ENCODE results near the gene ZSWIM1.

Gene ZSWIM1

DNA sequence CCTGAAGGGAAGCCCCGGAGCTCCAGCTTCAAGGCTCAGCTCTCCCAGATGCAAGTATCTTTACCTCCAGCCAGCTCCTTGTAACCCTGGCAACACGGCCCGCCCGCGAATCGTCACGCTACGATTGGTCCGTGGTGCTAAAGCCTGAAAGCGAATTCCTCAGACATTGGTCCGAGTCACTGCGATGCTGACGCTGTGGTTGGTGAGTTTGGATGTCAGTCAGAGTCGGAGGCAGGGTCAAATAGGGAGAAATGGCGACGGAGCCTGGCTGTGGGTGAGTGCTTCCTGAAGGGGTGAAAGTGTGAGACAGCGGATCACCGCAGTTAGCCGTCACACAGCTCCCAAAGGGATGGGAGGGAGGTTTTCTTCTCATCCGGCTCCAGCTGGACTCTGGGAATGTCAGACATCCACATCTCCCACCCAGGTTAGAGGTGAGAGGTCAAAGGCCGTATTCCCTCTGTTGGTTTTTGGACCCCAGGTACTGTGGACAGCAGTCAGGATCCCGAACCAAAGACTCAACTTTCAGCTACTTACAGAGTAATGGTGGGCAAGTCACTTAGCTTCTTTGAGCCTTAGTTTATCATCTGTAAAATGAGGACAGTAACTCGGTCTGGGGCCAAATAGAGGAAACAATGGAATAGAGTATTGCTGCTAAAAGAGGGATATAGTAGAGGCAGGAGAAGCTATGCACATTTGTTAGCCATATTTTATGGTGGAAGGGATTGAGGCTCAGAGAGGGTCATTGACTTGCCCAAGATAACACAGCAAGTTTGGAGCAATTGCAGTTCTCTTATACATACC is at the start of gene ZSWIM1:
ZSWIM1 (plus strand) TSS at position 240 of the 801 bp plus-strand sequence. CDS start 1,366 bp downstream, outside the sequence.
- DNase-seq = peak; percentile 53 to 100 (median 97)

DNA sequence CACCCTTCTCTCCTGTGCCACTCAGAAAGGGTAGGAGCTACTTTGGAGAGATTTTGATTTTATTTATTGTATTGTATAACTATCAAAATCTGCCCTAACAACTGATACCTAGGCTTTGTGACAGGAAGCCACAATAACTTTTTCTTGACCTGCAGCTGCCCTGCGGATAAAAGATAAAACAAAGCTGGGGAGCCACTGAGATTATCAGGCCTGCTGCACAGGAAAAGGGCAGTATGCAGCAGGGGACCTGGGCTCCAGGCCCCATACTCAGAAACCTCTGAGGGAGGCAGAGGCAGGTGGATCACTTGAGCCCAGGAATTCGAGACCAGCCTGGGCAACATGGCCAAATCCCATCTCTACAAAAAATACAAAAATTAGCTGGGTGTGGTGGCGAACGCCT is 48.4 kb upstream of the ZSWIM1 start:
- DNase-seq = no peak

DNA sequence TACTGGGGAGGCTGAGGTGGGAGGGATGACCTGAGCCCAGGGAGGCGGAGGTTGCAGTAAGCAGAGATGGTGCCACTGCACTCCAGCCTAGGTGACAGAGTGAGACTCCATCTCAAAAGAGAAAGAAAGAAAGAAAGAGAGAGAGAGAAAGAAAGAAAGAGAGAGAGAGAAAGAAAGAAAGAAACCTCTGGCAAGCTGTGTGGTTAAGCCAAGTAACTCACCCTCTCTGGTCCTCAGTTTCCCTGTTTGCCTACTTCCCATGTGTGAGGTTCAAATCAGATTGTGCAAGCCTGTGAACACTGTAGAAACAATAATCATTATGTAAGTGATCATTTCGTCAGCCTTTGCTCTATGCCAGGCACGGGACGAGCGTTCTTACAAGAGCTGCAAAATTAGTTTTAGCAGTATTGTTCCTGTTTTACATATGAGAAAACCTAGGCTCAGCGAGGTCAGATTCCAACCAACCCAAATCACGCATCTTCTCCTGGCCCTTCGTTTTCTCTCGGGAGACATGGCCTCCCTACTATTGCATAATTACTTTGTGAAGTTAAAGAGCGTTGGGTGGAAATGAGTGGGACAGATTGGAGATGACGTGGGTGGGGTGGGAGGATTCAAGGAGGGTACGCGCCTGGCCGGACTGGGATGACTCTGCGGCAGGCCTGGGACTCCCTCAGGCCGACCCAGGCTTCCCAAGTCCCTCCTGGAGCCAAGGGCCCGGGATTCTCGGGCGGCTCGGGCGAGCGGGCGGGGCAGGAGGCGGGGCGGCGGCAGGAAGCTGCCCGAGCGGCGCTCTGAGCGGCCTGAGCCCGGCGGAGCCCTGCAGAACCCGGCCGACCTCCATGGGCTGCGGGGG is 47.8 kb upstream of the ZSWIM1 start, which contains the start of gene SNX21:
SNX21 (plus strand) TSS at position 770 of the 853 bp plus-strand sequence. CDS start 121 bp downstream, outside the sequence.
- peak in 49 of 56 donors; percentile 16 to 80 (median 60) for DNase-seq

DNA sequence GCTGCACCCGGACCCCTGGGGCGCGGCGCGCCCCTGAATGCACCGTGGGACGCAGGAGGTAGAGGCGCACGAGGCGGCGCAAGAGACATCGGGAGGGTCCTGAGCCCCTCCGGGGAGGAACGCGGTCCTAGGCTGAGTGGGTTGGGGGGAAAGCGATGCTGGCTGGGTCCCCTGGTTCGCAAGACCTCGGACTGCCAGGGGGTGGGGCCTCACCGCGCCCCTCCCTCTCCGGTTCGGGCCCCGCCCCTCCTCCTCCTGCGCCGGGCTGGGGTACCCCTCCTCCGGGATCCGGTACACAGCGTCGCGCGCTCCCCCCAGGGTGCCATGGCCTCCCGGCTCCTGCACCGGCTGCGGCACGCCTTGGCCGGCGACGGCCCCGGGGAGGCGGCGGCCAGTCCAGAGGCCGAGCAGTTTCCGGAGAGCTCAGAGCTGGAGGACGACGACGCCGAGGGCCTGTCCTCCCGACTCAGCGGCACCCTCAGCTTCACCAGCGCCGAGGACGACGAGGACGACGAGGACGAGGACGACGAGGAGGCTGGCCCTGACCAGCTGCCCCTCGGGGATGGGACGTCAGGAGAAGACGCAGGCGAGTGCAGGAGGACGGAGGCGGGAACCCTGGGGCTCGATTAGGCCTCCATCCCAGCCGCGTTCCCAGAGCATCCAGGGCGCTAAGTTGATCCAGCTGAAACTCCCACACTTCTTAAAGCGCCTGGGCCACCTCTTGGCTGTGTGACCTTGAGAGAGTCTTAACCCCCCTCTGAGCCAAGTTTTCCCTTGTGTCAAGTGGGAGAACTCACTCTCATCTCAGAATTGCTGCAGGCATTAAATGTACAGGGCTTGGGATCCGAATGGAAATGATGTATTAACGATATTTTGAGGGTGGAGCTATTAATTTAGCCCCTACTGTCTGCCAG is 46.9 kb upstream of the ZSWIM1 start:
- DNase-seq = peak in 48 of 56 donors; percentile 16 to 80 (median 64)

DNA sequence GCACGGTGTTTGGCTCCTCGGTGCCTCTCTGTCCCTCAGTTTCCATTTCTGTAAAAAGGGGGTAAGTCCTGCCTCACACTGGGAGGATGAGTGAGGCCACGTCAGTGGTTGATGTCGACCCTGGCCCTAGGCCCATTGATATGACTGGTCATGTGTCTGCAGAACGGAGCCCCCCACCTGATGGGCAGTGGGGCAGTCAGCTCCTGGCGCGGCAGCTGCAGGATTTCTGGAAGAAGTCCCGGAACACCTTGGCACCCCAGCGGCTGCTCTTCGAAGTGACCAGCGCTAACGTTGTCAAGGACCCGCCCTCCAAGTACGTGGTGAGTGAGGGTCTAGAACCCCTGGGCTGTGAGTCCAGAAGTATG is 46.2 kb upstream of the ZSWIM1 start:
- DNase-seq = peak in 1 of 56 donors; percentile 38

DNA sequence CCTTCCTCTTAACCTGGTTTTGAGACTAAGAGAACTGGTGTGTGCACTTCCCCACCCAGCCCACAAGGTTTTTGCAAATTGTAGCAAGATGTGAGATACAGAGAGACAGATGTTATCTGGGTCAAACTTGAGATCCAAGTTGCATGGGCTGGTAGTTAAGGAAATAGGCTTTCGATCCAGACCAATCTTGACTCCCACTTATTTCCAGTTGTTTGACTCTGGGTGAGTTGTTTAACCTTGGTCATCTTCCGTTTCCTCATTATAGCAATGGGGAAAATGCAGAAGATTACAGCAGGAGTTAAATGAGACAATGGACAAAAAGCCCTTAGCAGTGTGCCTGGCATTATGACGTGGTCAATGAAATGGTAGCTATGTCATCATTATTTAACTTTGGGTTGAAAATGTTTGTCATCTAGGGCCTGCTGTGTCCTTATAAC is 45.7 kb upstream of the ZSWIM1 start:
- no peak for DNase-seq

DNA sequence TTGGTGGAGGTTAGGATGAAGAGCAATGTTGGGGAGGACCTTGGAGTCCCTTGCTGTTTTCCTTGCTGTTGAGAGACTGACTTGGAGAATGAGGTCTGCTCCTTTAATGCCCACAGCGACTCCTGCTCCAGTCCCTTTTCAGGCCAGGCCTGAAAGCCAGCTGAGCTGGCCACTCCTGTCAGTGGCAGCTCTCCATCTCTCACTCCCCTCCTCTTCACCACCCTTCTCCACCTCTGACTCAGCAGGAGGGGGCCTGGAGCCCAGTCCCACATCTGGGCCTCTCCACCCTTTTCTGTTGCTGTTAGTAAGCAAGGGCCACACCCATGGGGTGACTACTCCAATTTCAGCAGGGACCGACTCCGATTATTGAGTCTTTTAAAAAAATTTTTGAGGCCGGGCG is 45.2 kb upstream of the ZSWIM1 start:
- DNase-seq = peak in 2 of 56 donors; percentile 11 to 17

DNA sequence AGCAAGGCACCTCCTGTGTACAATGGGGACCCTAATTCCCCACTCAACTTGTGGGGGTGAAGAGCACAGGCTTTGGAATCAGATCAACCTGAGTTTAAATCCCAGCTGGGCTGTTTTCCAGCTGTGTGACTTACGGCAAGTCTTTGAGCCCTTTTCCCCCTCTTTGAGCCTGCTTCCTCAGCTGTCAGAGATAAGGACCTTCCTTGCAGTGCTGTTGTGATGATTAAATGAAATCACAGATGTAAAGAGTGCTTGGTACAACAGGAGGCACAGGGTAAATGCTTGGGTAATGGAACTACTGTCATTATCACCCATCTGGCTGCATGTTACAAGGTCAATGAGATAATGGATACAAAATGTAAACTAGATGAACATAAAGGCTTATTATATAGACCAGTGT is 44.2 kb upstream of the ZSWIM1 start:
- DNase-seq = no peak

DNA sequence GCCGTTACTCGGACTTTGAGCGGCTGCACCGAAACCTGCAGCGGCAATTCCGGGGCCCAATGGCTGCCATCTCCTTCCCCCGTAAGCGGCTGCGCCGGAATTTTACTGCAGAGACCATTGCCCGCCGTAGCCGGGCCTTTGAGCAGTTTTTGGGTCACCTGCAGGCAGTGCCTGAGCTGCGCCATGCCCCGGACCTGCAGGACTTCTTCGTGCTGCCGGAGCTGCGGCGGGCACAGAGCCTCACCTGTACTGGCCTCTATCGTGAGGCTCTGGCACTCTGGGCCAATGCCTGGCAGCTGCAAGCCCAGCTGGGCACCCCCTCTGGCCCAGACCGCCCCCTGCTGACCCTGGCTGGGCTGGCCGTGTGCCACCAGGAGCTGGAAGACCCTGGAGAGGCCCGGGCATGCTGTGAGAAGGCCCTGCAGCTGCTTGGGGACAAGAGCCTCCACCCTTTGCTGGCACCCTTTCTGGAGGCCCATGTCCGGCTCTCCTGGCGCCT is 40.3 kb upstream of the ZSWIM1 start:
- DNase-seq = peak in 1 of 56 donors; percentile 12

DNA sequence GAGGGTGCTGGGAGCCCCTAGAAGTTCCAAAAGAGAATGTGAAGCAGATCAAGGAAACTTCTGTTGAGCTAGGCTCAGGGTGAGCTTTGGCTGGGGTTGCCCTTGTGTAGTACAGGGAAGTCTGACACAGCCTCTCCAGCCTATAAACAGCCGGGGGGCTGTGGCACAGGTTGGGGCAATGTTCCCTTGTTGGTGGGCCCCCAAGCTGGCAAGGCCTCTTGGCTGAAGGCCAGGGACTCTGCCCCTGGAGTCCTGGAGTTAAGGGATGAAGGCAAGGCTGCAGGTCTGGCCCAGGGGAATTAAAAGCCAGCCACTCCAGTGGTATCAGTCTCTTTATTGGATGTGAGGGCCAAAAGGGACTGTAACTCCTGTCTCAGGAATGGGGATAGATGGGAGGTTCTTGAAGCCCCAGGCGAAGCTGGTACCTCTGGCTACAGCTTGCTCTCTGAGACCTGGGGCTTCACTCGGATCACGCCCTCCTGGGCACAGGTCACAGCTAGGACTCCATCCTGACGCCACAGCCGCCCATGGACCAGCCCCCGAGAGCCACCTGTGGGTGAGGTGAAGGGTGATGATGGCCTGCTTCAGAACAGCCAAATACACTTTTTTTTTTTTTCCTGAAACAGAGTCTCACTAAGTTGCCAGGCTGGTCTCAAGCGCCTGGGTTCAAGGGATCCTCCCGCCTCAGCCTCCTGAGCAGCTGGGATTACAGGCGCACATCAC is 39.5 kb upstream of the ZSWIM1 start:
- no peak for DNase-seq

DNA sequence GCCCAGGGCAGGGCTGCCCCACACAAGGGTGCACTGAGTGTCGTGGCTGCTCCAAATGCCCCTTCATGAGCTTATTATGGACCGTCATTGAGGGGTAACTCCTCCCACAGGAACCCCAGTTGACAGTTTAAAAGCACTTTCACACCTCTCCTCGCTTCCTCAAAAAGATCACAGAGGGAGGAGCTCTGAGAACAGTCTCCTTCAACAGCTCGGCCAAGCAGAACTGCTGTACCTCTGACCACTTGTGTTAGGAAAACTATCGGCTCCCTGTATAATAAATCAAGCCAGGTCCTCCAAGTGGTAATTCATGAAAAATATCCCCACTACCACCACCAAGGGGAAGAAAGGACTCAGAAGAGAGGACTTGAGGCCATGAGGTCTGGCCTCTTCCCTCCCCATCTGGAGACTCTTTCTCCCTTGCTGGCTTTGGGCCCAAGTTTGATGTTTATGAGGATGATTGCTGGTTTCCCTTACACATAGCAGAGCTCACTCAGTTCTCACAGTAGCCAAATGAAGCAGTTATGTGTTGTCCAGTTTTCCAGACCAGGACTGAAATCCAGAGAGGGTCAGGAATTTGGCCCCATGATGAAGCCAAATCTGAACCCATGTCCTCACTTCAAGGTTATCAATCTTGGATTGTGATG is 38.7 kb upstream of the ZSWIM1 start:
- no peak for DNase-seq

DNA sequence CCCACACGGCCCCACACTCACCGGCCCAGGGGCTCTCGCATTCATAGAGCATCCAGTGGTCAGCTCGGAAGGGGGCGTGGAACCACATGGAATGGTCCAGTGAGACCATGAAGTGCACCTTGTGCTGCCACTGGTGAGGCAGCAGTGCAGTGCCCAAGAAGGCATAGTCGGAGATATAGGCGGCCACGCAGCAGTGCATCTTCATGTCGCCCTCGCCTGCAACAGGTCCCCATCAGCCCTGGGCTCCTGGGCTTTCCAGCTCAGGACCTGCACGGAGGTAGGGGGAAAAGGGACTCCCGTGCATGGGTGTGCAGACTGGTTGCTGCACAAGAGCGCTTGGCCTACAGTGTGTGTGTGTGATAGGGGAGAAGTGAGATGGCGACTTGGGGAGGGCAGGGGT is 37.5 kb upstream of the ZSWIM1 start:
- DNase-seq = no peak

DNA sequence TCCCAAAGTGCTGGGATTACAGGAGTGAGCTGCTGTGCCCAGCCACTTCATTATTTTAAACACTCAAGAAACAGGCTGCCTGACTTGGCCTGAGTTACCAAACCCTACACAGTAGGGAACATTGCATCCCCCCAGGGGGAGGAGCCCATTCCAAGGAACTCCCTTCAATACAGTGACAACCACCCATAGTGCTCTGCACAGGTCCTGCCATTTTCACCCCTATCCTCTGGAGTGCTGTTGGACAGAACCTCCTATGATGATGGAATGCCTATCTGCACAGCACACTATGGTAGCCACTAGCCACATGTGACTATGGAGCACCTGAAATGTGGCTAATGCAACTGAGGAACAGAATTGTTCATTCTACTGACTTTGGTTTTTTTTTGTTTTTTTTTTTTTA is 35.6 kb upstream of the ZSWIM1 start:
- no peak for DNase-seq

DNA sequence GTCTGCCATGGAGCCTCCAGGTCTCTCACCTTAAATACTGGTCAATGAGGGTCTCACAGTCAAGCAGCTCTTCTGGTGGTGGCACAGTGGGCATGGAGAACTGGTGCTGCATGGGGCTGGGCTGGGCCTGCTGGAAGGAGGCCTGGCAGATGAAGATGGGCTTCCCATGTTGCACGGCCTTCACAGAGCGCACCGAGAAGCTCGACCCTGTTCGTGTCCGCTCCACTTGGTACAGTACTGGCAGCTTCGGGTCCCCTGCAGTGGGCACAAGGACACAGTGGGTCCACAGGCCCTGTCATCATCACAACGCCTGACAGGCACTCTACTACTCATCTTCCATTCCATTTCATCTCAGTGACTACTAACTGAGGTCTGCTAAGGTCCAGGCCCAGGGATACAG is 32.6 kb upstream of the ZSWIM1 start:
- DNase-seq = no peak

DNA sequence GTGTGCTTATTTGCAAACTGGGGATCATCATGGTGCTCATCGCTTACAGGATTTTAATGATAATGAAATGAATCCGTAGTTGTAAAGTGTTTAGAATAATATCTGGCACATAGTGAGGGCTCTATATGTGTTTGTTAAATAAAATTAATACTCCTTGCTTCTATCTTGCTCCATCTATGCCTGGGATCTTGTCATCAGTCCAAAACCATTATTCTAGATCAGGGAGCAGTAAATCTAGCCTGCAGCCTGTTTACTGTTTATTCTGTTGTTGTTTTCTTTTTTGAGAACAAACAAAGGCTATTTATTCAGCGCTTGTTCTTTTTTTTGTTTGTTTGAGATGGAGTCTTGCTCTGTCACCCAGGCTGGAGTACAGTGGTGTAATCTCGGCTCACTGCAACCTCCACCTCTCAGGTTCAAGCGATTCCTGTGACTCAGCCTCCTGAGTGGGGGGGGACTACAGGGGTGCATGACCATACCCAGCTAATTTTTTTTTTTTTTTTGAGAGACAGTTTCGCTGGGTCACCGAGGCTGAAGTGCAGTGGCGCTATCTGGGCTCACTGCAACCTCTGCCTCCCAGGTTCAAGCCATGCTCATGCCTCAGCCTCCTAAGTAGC is 32.0 kb upstream of the ZSWIM1 start:
- no peak for DNase-seq

DNA sequence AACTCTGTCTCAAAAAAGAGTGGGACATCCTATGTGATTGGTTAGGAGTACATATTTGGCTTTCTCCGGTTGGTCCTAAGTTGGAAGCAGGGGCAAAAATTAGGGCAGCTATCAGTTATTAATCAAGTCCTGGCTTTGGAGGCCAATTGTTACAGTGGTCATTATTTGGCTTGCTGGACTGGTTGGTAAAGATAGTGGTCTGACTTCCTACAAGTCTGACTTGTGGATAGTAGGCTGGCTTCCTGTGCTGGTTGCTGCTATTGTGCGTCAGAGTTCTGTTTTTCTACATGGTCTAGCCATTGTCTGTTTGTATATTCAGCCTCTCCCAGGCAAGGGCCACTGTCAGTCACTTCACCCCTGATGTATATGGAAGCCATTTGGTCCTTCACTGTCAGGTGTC is 30.8 kb upstream of the ZSWIM1 start:
- DNase-seq = no peak

DNA sequence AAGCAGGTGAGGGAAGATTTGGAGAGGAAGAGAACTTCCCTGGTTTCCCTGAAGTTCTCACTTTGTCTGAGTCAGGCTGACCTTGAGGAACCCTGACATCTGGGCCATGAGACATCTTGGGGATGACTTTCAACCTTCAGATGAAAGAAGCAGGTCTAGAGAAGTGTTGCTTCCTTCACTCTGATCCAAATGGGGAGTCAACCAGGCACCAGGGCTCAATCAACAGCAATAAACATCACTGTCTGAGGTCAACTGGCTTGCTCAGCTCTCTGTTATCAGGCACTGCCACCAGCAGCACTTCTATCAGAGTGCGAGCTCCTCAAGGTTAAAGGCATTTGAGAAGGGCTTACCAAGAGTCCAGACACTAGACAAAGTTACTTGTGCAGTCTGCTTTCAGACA is 30.1 kb upstream of the ZSWIM1 start:
- no peak for DNase-seq

DNA sequence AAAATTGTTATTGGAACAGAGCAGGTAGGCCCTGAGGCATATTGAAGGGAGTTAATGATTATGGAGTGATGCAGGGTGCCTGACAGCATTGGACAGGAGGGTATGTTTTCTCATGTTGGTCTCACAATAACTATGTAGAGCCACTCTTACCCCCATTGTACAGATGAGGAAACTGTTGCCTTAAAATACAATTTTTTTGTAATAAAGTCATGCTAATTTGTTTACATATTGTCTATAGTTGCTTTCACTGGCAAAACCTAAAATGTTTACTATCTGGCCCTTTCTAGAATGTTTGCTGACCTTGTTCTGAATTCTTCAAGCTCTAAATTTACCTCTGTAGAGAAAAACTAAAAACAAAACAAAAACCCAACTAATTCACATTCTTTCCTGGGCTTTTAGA is 29.5 kb upstream of the ZSWIM1 start:
- no peak for DNase-seq

DNA sequence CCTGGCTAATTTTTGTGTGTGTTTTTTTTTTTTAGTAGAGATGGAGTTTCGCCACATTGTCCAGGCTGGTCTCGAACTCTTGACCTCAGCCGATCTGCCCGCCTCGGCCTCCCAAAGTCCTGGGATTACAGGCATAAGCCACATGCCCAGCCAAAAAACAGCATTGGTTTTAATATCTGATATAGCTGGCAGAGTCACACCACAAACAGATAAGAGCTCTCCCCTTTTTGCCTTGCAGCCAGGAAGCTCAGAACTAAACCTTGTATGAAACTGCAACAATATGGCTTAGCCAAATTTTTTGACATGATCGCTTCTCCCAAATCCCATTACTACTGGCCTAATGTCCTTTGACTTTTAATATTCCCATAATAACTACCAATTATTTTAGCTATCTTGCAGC is 28.7 kb upstream of the ZSWIM1 start:
- DNase-seq = no peak
